ENCODE data around the gene H6PD. TPM values are rescaled to one million over a fixed set of nuclear protein-coding genes. Genes with fewer than 3 reads are reported as not detected.

The H6PD gene
- total RNA-seq, 1 donor from 2014 or later = 14.0 TPM

GRCh38 chr1:9253453-9254105 is 19.0 kb downstream of the H6PD start:
- DNase-seq (ENCODE audit: low read depth in 2 of 2) = no peak

- no peak for DNase-seq (ENCODE audit: low read depth in 2 of 2)
These were observed 21.8 kb downstream of the H6PD start for GRCh38 chr1:9256332-9256731.

DNA sequence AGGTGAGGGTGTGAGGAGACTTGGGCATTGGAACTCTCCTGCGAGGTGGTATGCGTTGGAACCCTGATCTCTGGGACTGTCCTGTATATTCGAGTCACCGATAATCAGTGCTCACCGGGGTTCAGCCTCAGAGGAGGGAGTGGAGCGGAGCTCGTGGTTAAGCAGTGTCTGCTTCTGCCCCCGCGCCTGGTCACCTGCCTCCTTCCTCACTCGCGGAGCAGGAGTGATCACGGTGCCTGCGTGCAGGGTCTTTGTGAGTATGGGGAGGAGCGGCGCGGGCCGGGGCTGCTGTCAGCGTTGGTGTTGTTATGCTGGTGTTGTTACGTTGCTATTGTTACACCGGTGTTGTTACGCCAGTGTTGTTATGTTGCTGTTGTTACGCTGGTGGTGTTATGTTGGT is 23.3 kb downstream of the H6PD start:
- DNase-seq (ENCODE audit: low read depth in 2 of 2) = no peak

GRCh38 chr1:9258629-9259028 is 24.1 kb downstream of the H6PD start:
- no peak for DNase-seq (ENCODE audit: low read depth in 2 of 2)

GRCh38 chr1:9260059-9260766 is 25.6 kb downstream of the H6PD start:
- DNase-seq (ENCODE audit: low read depth in 2 of 2) = no peak

DNA sequence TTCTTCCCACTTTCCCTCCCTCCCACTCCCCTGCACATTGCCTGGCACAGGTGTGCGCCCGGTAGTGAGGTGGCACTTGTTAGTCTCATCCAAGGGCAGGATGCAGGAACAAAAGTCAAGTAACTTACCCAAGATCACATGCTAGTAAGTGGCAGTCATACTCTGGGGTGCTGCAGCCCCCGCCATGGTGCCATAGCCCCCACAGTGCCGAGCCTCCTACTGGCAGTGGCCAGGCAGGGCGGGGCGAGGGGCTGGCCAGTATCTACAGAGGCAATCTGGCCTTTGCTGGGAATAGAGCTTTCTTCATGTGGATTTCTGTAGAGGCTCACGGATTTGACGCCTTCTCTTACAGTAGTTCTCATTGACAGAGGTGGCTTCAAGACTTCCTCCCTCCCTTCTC is 26.9 kb downstream of the H6PD start:
- no peak for DNase-seq (ENCODE audit: low read depth in 2 of 2)

- DNase-seq (ENCODE audit: low read depth in 2 of 2) = no peak
These were observed 27.8 kb downstream of the H6PD start for GRCh38 chr1:9262096-9262986.

DNA sequence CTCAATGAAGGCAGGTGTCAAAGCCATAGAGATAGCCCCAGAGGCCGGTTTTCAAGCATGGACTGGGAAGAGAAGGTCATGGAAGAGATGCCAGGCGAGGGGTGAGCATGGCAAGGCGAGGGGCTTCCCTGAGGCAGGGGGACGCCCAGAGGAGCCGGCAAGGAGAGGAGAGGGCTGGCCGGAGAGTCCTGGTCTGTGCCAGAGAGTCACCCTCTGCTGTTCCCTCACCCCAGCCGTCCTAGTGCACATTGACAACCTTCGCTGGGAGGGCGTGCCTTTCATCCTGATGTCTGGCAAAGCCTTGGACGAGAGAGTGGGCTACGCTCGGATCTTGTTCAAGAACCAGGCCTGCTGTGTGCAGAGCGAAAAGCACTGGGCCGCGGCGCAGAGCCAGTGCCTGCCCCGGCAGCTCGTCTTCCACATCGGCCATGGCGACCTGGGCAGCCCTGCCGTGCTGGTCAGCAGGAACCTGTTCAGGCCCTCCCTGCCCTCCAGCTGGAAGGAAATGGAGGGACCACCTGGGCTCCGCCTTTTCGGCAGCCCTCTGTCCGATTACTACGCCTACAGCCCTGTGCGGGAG is 28.8 kb downstream of the H6PD start:
- no peak for DNase-seq (ENCODE audit: low read depth in 2 of 2)

- no peak for DNase-seq (ENCODE audit: low read depth in 2 of 2)
These were observed 29.7 kb downstream of the H6PD start for GRCh38 chr1:9263984-9264872.

DNA sequence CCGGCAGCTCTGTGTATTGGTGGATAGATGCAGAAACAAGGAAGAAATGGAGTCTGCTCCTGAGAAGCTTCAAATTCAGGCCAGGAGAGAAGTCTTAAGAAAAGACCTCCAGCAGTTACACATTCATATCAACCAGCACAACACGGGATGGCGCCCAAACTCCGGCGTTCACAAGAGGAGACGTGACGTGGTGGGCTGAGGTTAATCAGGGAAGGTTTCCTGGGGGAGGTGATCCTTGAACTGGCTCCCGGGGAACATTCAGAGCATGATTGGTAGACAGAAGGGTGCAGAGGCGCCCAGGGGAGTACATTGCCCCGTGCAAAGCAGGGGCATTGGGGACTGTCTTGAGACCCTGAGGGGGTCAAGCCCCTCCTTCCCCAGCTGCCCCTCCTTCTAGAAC is 30.5 kb downstream of the H6PD start:
- no peak for DNase-seq (ENCODE audit: low read depth in 2 of 2)

- DNase-seq (ENCODE audit: low read depth in 2 of 2) = no peak
These were observed 31.4 kb downstream of the H6PD start for GRCh38 chr1:9265968-9266367.

- DNase-seq (ENCODE audit: low read depth in 2 of 2) = no peak
These were observed 32.7 kb downstream of the H6PD start for GRCh38 chr1:9267352-9267686.

DNA sequence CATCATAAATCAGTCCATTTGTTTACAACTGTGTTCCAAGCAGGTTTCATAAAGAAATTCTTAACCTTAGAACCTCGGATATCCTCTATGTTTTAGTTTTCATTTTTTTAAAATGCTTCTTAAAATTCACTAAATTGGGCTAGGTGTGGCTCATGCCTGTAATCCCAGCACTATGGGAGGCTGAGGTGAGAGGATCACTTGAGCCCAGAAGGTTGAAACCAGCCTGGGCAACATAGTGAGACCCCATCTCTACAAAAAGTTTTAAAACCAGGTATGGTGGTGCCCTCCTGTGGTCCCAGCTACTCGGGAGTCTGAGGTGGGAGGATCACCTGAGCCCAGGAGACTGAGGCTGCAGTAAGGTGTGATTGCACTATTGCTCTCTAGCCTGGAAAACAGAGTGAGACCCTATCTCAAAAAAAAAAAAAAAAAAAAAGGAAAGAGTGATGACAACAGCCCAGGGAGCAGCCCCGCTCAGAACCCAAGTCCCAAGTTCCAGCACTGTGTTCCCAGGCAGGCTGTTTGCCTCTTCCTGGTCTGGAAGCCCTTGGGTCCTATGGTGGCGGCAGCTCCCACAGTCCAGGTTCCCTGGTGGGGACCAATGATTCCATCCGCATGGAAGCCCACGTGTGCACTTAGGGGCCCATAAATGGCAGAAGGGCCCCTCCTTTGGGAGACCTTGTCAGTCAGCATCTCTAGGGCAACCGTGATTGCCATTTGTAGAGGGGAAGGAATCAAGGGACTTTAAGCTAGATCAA is 33.4 kb downstream of the H6PD start:
- no peak for DNase-seq (ENCODE audit: low read depth in 2 of 2)

- DNase-seq (ENCODE audit: low read depth in 2 of 2) = peak in 1 of 2 donors; percentile 42
These were observed 34.5 kb downstream of the H6PD start for GRCh38 chr1:9269078-9269501.

GRCh38 chr1:9269721-9270120 is 35.1 kb downstream of the H6PD start:
- no peak for DNase-seq (ENCODE audit: low read depth in 2 of 2)

DNA sequence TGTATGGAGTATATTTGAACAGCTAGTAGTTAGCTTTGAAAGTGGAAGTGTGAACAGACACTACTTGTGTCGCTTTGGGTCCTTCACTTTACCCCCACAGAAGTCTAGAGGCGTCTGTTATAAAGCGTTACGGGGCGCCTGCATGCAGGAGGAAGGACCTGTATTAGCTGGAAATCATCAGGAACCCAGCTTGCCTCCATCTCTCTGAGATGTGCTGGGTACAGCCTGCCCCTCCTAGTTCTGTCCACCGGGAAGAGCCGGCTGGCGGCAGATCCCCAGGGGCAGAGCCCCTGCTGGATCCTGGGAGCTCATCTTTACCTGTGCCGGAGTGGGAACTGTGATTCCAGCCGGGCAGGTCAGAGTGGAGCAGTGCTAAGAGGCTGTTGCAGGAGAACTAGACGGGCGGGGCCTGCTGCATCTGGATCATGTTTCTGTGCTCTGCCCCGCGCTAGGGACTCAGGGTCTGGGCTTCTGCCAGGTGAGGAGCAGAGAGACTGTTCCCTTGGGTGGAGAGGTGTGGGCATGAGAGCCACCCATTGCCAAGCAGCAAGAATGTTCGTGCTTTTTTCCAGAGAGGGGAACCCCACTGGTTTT is 35.8 kb downstream of the H6PD start:
- no peak for DNase-seq (ENCODE audit: low read depth in 2 of 2)

- no peak for DNase-seq (ENCODE audit: low read depth in 2 of 2)
These were observed 36.7 kb downstream of the H6PD start for GRCh38 chr1:9271283-9271682.

- no peak for DNase-seq (ENCODE audit: low read depth in 2 of 2)
These were observed 37.5 kb downstream of the H6PD start for GRCh38 chr1:9271861-9272595.

- DNase-seq (ENCODE audit: low read depth in 2 of 2) = no peak
These were observed 38.6 kb downstream of the H6PD start for GRCh38 chr1:9273177-9273576.
